Ovary (tissue), 3 donors: Measurements from ENCODE around the gene AGK.

ENCODE experiments used
- CTCF ChIP-seq, 3 donors: fragments of 450-650 bp in 2 of 3; fragments of 200-600 bp in 1 of 3; IDR thresholded peaks; one replicate each; pipeline versions ENCODE4 v1.5.1 to v1.8.0; 2016 to 2022; ENCODE audit warnings: antibody characterized with exemption in 3 of 3, mild to moderate bottlenecking in 1 of 3
- POLR2A ChIP-seq: fragments of 450-650 bp; IDR thresholded peaks from one replicate; pipeline ENCODE4 v1.6.1; 2017; ENCODE audit warnings: antibody characterized with exemption, mild to moderate bottlenecking, moderate library complexity
- donor health status: DM: no; HTN: no; CAD: no.

DNA sequence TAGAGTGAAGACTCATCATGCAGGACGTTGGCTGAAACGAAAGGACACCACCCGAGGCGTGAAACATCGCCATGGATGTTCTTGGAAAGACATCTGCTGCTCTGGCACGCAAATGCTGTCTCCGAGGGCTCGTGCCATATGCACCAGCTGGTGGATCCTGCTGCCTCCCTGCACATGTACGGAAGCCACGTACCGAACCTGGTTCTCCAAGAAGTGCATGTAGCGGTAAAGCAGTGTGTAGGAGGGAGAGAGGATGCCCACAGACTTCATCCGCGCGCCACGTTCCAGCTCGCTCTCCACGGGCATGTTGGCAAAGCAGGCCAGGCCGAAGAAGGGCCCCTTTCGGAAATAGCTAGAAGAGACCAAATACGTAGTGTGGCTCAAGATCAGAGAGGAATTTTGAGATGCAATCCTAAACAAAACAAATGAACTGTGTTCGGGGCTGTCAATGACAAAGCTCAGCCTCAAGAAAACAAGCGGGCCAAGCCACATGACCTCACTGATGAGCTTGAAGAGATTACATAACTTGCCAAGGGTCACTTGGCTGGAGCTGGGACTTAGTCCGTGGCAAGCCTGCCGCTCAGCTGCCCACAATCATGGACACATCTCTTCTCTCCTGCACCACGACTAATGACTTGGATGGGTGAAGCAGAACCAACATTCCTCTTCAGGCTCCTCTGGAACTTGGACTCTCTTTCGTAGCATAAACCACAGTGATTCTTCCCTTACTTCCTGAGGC is 134.2 kb downstream of the AGK start:
- TF ChIP-seq CTCF (IDR thresholded peaks at IDR 0.05) (no peak), POLR2A (no peak)
